ENCODE results near the gene SUGCT.

SUGCT gene

DNA sequence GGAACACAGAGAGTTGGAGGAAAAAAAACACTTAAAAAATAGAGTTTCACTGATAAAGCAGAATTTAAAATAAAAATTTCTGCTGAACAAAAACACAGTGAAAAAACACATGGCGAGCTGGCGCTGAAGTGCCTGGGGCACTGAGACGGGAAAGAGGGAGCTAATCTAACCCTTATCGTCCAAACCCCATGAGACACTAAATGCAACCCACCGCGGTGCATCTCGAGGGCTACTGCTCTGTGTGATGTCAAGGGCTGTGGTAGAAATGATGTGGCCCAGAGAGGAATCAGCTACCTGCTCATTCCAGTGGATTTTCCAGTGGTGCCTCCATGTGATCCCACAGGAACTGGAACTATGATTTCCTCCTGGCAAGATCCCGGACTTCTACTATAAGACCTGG, 499.3 kb downstream of the SUGCT start:
- H3K4me3 ChIP-seq (ENCODE audit: low read depth, low read length), result no peak overlapping the region
- DNase-seq (ENCODE audit: low read depth), result no peak
- TF ChIP-seq MYC (IDR thresholded peaks at IDR 0.05; ENCODE audit: low read depth, low read length) (no peak), POLR2A (IDR thresholded peaks at IDR 0.05; ENCODE audit: extremely low read depth, insufficient read length) (no peak)
- TF ChIP-seq, protein P1, sequence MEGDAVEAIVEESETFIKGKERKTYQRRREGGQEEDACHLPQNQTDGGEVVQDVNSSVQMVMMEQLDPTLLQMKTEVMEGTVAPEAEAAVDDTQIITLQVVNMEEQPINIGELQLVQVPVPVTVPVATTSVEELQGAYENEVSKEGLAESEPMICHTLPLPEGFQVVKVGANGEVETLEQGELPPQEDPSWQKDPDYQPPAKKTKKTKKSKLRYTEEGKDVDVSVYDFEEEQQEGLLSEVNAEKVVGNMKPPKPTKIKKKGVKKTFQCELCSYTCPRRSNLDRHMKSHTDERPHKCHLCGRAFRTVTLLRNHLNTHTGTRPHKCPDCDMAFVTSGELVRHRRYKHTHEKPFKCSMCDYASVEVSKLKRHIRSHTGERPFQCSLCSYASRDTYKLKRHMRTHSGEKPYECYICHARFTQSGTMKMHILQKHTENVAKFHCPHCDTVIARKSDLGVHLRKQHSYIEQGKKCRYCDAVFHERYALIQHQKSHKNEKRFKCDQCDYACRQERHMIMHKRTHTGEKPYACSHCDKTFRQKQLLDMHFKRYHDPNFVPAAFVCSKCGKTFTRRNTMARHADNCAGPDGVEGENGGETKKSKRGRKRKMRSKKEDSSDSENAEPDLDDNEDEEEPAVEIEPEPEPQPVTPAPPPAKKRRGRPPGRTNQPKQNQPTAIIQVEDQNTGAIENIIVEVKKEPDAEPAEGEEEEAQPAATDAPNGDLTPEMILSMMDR (IDR thresholded peaks at IDR 0.05; ENCODE audit: low read depth, low read length), result no peak
- TF ChIP-seq, protein P2, sequence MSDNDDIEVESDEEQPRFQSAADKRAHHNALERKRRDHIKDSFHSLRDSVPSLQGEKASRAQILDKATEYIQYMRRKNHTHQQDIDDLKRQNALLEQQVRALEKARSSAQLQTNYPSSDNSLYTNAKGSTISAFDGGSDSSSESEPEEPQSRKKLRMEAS (IDR thresholded peaks at IDR 0.05; ENCODE audit: low read depth, low read length), result no peak

DNA sequence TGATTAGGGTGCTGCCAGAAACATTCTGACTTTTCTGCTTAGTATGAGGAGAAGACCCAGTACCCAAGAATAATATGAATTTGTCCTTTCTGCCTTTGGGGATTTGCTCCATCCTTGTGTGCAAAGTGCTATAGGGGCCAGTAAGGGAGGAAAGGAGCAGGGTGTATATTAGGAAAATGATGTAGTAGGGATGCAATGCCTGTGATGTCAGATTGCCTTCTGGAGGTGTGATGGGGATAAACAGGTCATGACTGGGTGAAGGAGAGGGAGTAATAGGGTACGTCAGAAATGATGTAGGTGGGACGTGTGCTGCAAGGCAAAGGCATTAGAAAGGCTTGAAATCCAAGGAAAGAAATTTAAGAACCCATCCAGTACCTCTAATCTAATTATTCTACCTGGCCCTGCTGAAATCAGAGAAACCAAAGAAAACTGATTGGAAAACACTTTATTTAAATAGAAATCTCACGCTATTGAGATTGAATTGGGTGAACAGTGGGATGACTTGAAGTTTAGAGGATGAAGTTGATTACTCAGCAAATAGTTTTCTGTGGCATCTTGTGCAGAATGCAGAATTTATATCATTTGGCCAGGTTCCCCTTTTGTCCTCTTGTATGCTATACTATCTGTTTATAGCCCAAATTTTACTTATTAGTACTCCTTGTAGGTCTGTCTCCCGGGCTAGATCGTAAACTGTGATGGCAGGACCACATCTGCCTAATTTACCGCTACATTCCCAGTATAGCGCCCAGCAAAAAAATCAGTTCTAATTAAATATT, 503.9 kb downstream of the SUGCT start:
- DNase-seq (ENCODE audit: low read depth), result no peak
- no peak overlapping the region for H3K4me3 ChIP-seq (ENCODE audit: low read depth, low read length)
- TF ChIP-seq, protein P2 (IDR thresholded peaks at IDR 0.05; ENCODE audit: low read depth, low read length), result no peak
- TF ChIP-seq POLR2A (IDR thresholded peaks at IDR 0.05; ENCODE audit: extremely low read depth, insufficient read length), result no peak
- no peak for TF ChIP-seq MYC (IDR thresholded peaks at IDR 0.05; ENCODE audit: low read depth, low read length)
- TF ChIP-seq, protein P1 (IDR thresholded peaks at IDR 0.05; ENCODE audit: low read depth, low read length), result no peak

DNA sequence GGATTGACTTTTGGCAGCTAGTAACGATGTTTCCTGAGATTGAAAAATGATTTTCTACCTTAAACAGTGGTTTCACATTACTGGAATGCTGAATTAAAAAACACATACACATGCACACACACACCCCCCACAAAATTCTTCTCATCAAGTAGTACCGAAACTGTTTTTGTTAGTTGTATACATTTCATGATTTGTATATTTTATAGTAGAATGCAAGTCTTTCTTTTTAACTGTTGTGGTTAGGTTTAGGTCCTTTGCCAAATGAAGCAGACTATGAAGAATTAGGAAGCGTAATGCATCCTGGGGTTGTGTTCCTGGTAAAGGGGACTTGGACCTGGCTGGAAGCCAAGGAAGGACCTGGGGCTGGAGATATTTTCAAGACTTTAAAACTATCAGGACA, 505.8 kb downstream of the SUGCT start:
- DNase-seq (ENCODE audit: low read depth), result no peak
- H3K4me3 ChIP-seq (ENCODE audit: low read depth, low read length), result no peak overlapping the region
- TF ChIP-seq, protein P1 (IDR thresholded peaks at IDR 0.05; ENCODE audit: low read depth, low read length), result no peak
- TF ChIP-seq POLR2A (IDR thresholded peaks at IDR 0.05; ENCODE audit: extremely low read depth, insufficient read length) (no peak), MYC (IDR thresholded peaks at IDR 0.05; ENCODE audit: low read depth, low read length) (no peak)
- TF ChIP-seq, protein P2 (IDR thresholded peaks at IDR 0.05; ENCODE audit: low read depth, low read length), result no peak

- TF ChIP-seq MYC (IDR thresholded peaks at IDR 0.05; ENCODE audit: low read depth, low read length) (no peak), POLR2A (IDR thresholded peaks at IDR 0.05; ENCODE audit: extremely low read depth, insufficient read length) (no peak)
- TF ChIP-seq, protein P2 (IDR thresholded peaks at IDR 0.05; ENCODE audit: low read depth, low read length), result no peak
- TF ChIP-seq, protein P1 (IDR thresholded peaks at IDR 0.05; ENCODE audit: low read depth, low read length), result no peak
- no peak for DNase-seq (ENCODE audit: low read depth)
- no peak overlapping the region for H3K4me3 ChIP-seq (ENCODE audit: low read depth, low read length)
Observed at GRCh38 chr7:40641701-40642100, 506.9 kb downstream of the SUGCT start.

GRCh38 chr7:40643664-40644063, 508.9 kb downstream of the SUGCT start:
- TF ChIP-seq, protein P1 (IDR thresholded peaks at IDR 0.05; ENCODE audit: low read depth, low read length), result no peak
- no peak for TF ChIP-seq POLR2A (IDR thresholded peaks at IDR 0.05; ENCODE audit: extremely low read depth, insufficient read length)
- TF ChIP-seq, protein P2 (IDR thresholded peaks at IDR 0.05; ENCODE audit: low read depth, low read length), result no peak
- TF ChIP-seq MYC (IDR thresholded peaks at IDR 0.05; ENCODE audit: low read depth, low read length), result no peak
- DNase-seq (ENCODE audit: low read depth), result no peak

More at GRCh38 chr7:40643664-40644063, 508.9 kb downstream of the SUGCT start:
- no peak overlapping the region for H3K4me3 ChIP-seq (ENCODE audit: low read depth, low read length)
